ENCODE data around the gene ZNF467. TPM values are rescaled to one million over a fixed set of nuclear protein-coding genes. Genes with fewer than 3 reads are reported as not detected.

ZNF467 gene
- total RNA-seq, 1 donor from 2014 or later, result 6.8 TPM

GRCh38 chr7:149772956-149773434, 393 bp downstream of the ZNF467 start:
- DNase-seq (ENCODE audit: extremely low read depth, low read depth, low spot score), result no peak

DNA sequence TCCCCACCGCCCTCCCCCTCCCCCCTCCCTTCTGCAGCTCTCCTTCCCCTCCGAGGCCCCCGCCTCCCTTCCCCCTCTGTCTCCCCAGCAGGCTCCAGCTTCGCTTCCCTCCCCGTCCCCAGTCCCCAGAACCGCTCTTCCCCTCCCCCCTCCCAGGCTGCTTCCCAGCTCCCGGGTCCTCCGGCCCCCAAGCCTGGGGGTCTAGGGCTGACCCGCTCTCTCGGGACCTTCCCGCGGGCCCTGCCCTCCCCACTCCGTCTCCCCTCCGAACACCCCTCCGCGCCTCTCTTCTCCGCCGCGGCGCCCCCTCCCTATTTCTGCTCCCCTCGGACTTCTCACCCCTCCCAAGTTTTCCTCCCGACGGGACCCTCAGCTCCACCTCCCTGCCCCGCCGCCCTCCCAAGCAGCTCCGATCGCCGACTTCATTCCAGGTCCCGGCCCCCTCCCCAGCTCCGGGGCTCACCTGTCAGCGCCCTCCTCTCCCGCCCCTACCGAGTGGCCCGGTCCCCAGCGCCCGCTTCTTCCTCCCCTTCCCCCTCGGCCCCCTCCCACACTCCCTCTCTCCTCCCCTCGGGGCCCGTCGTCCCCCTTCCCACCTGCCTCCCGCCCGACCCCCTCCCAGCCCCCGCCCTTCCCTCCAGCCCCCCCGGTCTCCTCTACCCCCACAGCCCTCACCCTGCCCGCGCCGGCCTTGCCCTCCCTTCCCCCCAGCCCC, 990 bp downstream of the ZNF467 start:
- DNase-seq (ENCODE audit: extremely low read depth, low read depth, low spot score), result no peak

DNA sequence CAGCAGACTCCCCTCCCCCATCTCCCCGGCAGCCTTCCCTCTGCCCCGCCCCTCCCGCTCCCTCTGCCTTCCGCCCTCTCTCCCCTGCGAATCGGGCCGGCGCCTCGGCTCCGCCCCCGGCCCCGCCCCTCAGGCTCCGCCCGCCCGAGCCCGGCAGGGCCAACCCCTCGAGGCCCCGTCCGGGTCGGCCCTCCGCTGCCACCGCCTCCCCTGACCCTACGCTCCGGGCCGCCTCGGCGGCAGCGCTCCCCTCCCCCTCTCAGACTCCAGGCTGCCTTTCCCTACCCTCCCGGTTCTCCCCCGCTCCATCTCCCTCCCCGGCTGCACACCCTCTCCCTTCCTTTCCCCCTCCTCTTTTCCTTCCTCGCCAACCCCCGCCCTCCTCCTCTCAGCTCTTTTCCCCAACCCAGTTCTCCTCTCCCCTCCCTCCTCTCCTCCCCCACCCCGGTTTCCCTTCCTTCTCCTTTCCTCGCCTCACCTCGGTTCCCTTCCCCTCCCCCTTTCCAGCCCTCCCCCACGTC, 1.6 kb downstream of the ZNF467 start:
- no peak for DNase-seq (ENCODE audit: extremely low read depth, low read depth, low spot score)

- no peak for DNase-seq (ENCODE audit: extremely low read depth, low read depth, low spot score)
These were observed 2.4 kb downstream of the ZNF467 start for GRCh38 chr7:149770728-149771636.

DNA sequence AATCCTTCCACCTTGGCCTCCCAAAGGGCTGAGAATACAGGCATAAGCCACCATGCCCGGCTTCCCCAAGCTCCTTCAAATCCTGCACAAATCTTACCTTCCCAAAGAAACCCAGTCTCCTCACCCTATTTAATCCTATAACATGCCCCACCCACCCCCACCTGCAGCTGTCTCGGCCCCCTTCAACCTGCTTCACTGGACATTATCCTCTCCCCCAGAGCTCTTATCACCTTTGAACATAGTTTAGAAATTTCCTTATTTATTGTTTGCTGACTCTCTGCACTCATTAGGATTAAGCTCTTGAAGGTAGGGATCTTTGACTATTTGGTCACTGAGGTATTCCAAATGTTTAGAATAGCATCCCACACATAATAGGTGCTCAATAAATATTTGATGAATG, 3.5 kb downstream of the ZNF467 start:
- no peak for DNase-seq (ENCODE audit: extremely low read depth, low read depth, low spot score)

- DNase-seq (ENCODE audit: extremely low read depth, low read depth, low spot score), result no peak
These were observed 4.5 kb downstream of the ZNF467 start for GRCh38 chr7:149768931-149769330.

DNA sequence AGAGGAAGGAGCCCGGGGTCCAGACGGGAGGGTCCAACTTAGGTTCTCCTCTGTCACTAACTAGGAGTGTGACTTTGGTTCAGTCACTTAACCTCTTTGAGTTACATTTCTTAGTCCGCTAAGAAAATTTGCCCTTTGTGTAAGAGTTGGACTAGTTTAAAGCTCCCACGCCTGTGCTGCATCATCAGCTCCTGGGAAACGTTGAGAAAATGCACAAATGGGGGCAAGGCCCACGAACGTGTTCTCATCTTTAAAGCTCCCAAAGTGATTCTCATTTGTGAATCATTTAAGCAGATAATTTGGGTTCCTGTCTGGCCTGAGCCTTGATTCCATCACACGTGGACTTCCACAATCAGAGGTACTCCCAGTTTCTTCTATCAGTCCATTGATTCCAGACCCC, 6.3 kb downstream of the ZNF467 start:
- no peak for DNase-seq (ENCODE audit: extremely low read depth, low read depth, low spot score)

DNA sequence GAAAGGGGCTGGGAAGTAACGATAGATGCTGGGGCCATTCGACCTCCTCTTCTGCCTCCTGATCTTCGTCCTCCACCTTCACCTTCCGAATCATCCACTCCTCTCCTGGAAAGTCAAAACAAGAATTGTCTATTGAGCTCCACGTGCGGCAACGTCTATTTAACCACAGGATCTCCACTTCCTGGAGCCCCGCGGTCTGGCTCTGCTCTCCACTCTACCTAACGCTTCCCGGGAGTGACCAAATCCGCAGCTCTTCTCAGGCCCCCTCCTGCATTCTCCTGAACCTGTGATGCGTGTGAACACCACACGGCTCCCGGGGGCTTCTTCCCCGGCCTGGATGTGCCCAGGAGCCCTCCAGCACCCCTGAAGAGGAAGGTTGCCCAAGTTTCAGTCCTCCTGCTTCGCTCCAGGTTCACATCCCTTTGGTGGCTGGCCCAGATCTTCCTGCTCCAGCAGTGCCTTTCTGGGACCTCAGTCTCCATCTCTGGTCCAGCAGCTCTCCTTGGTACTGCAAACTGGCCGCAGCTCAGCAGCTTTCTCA, 7.2 kb downstream of the ZNF467 start:
- DNase-seq (ENCODE audit: extremely low read depth, low read depth, low spot score), result no peak

GRCh38 chr7:149765399-149766121, 7.8 kb downstream of the ZNF467 start:
- DNase-seq (ENCODE audit: extremely low read depth, low read depth, low spot score), result no peak

- no peak for DNase-seq (ENCODE audit: extremely low read depth, low read depth, low spot score)
These were observed 8.6 kb downstream of the ZNF467 start for GRCh38 chr7:149764481-149765398.

GRCh38 chr7:149763563-149764240, 9.7 kb downstream of the ZNF467 start:
- DNase-seq (ENCODE audit: extremely low read depth, low read depth, low spot score), result no peak

DNA sequence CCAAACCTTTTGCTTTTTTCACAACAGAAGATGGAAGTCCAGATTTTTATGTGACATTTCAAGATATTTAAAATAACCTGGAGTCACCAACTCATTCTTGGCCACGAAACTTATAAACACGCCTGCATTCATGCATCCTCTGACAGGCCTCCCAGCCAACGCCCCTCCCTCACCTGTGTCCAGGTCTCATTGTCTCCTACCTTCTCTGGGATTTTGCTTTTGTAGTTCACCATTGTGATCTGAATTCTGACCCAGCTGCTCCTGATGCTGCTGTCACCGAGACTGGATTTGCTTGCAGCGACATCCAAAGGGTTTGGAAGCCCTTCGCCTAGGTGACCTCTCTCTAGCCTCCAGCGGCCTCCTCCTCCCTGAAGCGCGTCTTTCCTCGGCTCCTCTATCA, 10.8 kb downstream of the ZNF467 start:
- DNase-seq (ENCODE audit: extremely low read depth, low read depth, low spot score), result no peak

GRCh38 chr7:149762089-149762488, 11.3 kb downstream of the ZNF467 start:
- no peak for DNase-seq (ENCODE audit: extremely low read depth, low read depth, low spot score)

DNA sequence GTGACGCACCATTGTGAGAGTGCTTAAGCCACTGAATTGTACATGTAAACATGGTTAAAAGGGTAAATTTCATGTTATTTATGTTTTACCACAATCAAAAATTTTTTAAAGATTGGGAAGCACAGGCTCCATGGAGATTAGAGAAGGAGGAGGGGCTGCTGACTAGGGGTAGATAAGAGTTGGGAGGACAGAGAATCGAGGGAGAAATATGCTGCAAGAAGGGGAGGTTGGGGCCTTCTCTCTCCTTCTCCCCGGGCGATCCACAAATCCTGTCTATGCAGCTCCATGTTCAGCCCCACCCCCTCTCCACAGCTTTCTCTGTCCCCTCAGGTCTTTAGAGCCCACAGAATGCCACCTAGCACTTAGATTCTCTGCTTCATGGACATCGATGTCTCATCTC, 12.1 kb downstream of the ZNF467 start:
- DNase-seq (ENCODE audit: extremely low read depth, low read depth, low spot score), result no peak

- no peak for DNase-seq (ENCODE audit: extremely low read depth, low read depth, low spot score)
These were observed 12.8 kb downstream of the ZNF467 start for GRCh38 chr7:149760538-149760937.

- no peak for DNase-seq (ENCODE audit: extremely low read depth, low read depth, low spot score)
These were observed 14.1 kb downstream of the ZNF467 start for GRCh38 chr7:149759093-149759860.

- no peak for DNase-seq (ENCODE audit: extremely low read depth, low read depth, low spot score)
These were observed 19.8 kb downstream of the ZNF467 start for GRCh38 chr7:149753375-149754233.
